Medulla oblongata (tissue), 1 donor: ENCODE measurements around the gene CDK5RAP2.

Experiments used
- DNase-seq: peaks from one replicate; pipeline ENCODE4 v3.0.0-alpha.2; 2015; ENCODE audit errors: extremely low spot score

Gene CDK5RAP2

GRCh38 chr9:120402741-120403542 lies 177.0 kb downstream of the CDK5RAP2 start:
- no peak for DNase-seq

DNA sequence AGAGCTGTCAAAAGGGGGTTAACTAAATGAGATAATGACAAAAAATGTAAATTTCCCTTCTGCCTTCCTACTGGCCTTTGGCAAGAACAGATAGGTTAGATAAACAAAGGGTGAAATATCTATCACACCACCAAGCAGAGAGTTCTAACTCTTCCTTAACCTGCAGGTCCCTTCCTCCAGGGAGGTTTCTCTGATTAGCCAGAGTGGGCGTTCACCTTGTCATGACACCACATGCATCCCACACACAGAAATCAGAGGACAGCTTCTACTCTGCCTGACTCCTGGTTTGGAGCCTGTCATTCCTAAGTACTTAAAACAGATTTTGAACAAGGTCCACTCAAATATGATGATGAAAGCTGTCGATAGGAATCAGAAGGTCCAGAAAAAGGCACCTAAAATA lies 180.0 kb downstream of the CDK5RAP2 start:
- no peak for DNase-seq

GRCh38 chr9:120398286-120398685 lies 181.7 kb downstream of the CDK5RAP2 start:
- DNase-seq: no peak

- DNase-seq: no peak
Observed at GRCh38 chr9:120397453-120397852, 182.5 kb downstream of the CDK5RAP2 start.

- DNase-seq: no peak
Observed at GRCh38 chr9:120396931-120397330, 183.0 kb downstream of the CDK5RAP2 start.

- no peak for DNase-seq
Observed at GRCh38 chr9:120396418-120396817, 183.5 kb downstream of the CDK5RAP2 start.

GRCh38 chr9:120395376-120395775 lies 184.6 kb downstream of the CDK5RAP2 start:
- DNase-seq: no peak

DNA sequence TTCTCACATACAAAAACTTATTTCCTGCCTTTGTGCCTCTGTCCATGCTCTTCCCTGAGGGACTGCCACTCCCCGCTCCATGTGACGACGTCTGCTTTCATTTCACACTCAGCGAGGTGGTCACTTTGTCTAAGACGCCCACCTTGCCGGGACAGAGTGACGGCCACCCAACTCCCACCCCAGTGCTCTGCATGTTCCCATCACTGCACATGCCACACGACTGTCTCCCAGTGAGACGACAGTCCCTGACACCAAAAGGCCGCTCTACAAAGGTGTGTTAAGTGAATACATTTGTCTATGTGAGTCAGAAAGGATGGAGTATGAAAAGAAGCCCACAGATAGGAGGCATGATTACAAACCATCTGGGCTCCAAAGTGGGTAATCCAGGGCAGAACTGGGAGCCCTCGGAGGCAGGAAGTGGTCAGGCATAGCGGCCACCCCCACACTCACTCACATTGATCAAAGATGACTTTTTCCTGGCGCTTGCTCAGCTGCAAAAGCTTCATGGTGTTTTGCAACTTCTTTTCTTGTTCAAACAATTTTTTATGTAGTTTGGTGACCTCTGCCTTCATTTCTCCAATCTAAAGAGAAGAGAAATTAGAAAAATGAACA lies 185.8 kb downstream of the CDK5RAP2 start:
- DNase-seq: no peak

DNA sequence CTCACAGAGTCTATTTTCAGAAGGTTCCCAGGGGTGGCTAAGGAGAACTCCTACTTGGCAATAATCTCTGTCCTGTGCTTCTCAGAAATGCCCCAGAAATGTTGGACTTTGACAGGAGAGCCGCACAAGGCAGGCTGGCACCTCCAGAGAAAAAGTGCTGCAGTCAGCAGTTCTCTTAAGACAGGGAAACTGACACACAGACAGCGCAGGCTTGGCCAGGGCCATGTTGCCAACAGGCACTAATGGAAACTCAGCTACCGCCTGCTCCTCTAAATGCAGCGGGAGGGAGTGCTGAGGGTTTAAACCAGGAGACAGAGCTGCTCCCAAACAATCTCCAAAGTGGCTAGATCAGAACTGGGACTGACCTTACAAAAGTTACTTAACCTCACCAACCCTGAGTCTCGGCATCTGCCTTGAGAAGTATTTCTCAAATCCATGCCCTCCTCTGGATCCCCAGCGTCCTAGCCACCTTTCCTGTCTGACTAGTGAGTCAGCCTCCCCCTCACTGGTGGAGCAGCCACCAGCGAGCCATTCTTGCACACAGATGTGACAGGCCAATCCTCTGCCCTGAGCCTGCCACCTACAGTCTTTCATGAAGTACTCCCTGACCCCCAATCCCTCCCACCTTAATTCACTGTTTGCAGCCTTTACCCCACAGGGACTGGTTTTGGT lies 186.4 kb downstream of the CDK5RAP2 start:
- DNase-seq: peak; percentile 65

- no peak for DNase-seq
Observed at GRCh38 chr9:120392711-120393110, 187.3 kb downstream of the CDK5RAP2 start.

DNA sequence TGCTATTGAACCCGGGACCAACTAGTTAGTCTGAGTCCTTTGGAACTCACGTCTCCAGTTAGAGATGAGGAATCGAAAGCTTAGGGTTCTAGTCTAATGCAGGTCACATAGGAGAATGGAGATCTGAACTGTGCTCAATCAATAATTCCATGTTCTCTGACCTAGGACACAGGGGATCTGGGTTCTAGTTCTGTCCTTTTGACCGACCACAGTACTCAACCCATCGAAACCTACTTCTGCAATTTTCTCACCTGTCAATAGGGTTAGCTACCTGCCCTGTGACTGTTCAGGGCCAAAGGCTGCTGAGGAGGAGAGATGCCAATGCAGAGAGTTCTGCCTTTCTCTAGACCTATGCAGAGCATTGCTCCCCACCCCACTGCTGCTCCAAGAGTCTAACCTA lies 187.7 kb downstream of the CDK5RAP2 start:
- DNase-seq: no peak

DNA sequence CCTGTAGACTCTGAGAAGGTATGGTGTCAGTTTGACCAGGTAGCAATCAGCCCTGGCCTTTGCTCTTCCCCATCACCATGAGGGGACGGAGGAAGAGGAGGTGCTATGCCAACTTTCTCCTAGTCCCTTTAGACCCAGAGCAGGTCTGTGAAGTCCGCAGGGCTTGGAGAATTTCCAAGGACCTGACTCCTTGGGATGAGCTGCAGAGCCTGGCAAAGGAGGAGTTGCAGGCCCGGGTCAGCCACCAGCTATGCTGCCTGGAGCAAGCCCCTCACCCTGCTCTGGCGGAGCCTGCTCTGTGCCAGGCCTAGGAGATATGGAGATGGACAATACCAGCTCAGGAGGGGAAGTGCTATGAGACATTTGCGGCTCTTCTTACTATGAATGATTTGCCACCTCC lies 188.3 kb downstream of the CDK5RAP2 start:
- DNase-seq: no peak

DNA sequence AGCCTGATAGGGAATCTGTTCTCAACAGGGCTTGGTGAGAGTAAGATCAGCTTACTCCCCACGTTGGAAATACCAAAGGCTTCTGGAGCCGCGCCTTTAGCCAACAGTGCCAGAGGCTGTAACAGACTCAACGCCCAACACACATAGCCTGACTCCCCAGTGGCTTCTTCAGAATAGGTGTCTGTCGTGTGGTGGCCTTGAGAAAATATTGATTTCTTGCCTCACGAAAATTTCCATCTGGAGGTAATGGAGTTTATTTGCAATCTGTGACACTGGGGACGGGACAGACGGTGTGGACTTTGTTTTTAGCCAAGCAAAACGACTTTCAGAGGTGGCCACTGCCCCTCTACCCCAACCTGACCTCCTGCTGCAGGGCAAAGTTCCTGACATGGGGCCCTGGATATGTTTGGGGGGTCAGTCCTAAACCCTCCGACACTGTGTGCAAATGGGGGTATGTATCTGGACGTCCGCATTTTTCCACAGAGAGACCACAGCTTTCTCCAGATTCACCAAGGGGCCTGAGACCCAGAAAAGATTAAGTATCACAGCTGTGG lies 189.3 kb downstream of the CDK5RAP2 start:
- no peak for DNase-seq

DNA sequence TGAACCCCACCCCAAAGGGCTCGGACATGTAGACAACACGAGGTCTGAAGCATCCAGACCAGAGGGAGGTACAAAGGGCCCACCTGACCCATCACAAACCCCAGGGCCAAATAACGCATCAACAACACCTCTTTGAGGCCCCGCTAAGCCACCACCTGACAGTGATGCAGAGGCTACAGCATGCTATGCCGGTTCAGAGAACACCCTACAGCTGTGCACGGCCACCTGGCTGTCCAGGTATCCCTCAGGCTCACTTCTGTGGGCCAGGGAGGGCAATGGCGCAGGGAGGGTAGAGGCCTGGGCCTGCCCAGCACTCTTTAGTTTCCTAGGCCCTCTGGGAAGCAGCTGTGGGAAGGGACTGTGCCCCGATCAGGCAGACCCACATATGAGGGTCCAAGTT lies 190.1 kb downstream of the CDK5RAP2 start:
- no peak for DNase-seq

DNA sequence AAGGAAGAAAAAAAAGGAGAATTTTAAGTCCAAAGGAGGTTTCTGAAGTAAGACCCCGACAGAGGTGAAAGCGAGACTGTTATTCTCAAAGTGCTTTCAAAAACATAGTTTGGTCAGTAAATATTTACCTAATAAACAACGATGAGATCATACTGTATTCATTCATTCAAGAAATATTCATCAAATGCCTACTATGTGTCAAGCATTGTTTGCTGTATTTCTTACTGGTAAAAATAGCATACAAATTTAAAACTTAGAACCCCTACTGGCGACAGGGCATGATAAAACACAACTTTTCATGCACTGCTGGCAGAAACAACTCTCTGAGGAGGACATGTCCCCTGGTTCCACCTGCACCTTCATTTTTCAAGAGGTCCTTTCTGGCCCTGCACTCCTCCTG lies 190.7 kb downstream of the CDK5RAP2 start:
- DNase-seq: no peak

DNA sequence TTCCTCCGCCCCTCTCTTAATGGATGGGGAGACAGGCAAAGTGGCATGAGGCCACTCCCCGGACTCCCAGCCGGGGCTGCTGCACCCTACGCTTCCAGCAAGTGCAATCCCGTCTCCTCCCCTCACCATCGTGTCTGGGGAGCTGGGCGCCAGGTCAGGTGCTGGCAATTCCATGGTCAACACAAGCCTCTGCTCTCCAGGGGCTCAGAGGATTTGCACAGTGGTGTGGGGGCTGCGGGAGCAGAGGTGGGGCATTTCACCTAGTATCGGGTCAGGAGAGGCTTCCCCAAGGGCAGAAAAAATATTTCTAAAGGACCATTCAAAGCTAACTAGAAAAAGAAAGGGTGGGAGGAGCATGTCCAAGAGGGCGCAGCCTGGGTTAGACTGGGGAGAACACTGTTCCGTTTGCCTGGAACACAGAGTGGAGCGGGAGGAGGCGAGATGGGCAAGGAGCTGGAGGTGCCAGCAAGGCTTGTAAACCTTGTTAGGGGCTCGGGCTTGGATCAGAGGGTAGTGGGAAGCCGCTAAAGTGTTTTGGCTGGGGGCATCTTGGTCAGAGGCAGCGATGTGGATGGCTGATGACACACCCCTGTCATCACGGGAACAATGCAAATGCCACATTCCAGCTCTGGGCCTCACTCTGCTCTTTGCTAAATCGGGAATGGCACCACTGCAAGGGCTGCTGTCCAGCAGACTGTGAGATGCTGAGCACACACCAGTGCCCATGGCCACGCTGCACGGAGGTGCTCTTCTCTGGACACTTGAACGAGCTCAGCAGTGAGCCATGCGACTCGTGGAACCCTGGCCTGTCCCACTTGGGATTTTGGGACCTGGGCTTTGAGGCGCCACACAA lies 191.7 kb downstream of the CDK5RAP2 start:
- peak; percentile 9 for DNase-seq

- DNase-seq: no peak
Observed at GRCh38 chr9:120387257-120388002, 192.5 kb downstream of the CDK5RAP2 start.

- no peak for DNase-seq
Observed at GRCh38 chr9:120386390-120387131, 193.4 kb downstream of the CDK5RAP2 start.

DNA sequence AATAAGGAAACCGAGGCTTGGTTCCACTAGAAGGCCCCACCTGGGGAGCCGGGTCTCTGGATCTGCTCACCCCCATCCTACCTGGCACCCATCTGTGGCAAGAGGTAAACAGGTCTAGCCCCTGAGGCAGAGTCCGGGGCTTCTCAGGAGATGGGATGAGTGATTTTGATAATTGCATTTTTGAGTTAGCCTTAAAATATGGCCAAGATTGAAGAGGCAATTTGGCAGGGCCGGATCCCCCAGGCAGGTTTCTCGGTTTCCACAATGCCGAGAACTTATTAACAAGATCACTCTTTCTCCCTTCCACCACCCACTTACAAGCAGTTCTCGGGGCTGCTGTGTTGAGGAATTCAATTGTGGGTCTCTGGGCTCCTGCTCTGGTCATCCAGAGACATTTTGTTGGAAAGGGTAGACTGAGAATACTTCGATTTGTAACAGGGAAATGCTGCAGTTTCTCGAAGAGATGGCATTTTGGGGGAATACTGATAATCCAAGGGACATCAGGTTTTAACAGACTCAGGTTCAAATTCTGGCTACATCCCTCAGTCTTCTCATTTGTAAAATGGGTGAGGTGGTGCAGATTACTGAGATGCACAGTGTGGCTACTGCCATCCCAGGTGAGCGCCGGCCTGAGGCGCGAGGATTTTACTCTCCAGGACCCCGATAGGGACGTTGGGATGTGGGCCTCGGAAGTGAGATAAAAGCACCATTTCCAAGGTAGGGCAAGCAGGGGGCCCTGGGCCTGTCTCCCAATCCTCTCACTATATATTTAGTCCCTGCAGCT lies 194.2 kb downstream of the CDK5RAP2 start:
- no peak for DNase-seq

DNA sequence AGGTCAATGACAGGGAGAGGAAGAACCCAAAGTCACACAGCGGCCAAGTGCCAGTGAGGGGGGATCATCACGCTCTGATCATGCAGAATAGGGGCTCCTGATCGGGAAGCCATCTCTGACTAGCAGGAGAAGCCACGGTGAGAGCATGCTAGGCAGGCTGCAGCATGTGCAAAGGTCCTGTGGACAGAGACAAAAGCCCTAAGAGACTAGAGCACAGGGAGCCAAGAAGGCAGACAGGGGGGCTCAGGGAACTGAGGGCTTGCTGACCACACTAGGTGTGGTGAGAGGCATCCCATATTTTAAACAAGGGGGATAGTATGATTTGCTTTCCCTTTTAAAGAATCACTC lies 195.1 kb downstream of the CDK5RAP2 start:
- DNase-seq: no peak
